HG02678 (cell line): ENCODE measurements around the gene LY9.
A peak's percentile ranks its signal among the peaks of the same experiment; 100 is the strongest.

Source experiments
- ATAC-seq: cut with Tn5 transposase; IDR thresholded peaks from one replicate; pipeline ENCODE4 v1.9.1; 2021; ENCODE audit warnings: mild to moderate bottlenecking, moderate library complexity; ENCODE audit not compliant: unreplicated experiment

LY9 gene

GRCh38 chr1:160795951-160796383, at the start of gene LY9:
Gene LY9 (plus strand): TSS chr1:160796174. CDS start chr1:160796188, 14 bp downstream.
- ATAC-seq, result peak; percentile 82

- ATAC-seq, result no peak
Observed at GRCh38 chr1:160746836-160747500, 49.0 kb upstream of the LY9 start.

GRCh38 chr1:160747717-160748116, 48.3 kb upstream of the LY9 start:
- ATAC-seq, result no peak

GRCh38 chr1:160748181-160748877, 47.6 kb upstream of the LY9 start:
- ATAC-seq, result no peak

- ATAC-seq, result no peak
Observed at GRCh38 chr1:160748878-160749269, 47.1 kb upstream of the LY9 start.

GRCh38 chr1:160750608-160751007, 45.4 kb upstream of the LY9 start:
- ATAC-seq, result no peak

GRCh38 chr1:160752406-160752805, 43.6 kb upstream of the LY9 start:
- ATAC-seq, result no peak

- ATAC-seq, result no peak
Observed at GRCh38 chr1:160752924-160753323, 43.0 kb upstream of the LY9 start.

GRCh38 chr1:160753594-160753993, 42.4 kb upstream of the LY9 start:
- ATAC-seq, result no peak

- no peak for ATAC-seq
Observed at GRCh38 chr1:160755461-160755860, 40.5 kb upstream of the LY9 start.

- no peak for ATAC-seq
Observed at GRCh38 chr1:160755911-160756848, 39.8 kb upstream of the LY9 start.

GRCh38 chr1:160756849-160757201, 39.1 kb upstream of the LY9 start:
- ATAC-seq, result no peak

GRCh38 chr1:160758521-160758920, 37.5 kb upstream of the LY9 start:
- no peak for ATAC-seq

GRCh38 chr1:160759740-160760139, 36.2 kb upstream of the LY9 start:
- no peak for ATAC-seq

GRCh38 chr1:160761046-160761445, 34.9 kb upstream of the LY9 start:
- no peak for ATAC-seq

GRCh38 chr1:160761886-160762285, 34.1 kb upstream of the LY9 start:
- ATAC-seq, result no peak

GRCh38 chr1:160763993-160764392, 32.0 kb upstream of the LY9 start:
- ATAC-seq, result no peak

- peak; percentile 58 for ATAC-seq
Observed at GRCh38 chr1:160767395-160768294, 28.3 kb upstream of the LY9 start.

- peak; percentile 83 for ATAC-seq
Observed at GRCh38 chr1:160768295-160768657, 27.7 kb upstream of the LY9 start.

- no peak for ATAC-seq
Observed at GRCh38 chr1:160772331-160772730, 23.6 kb upstream of the LY9 start.

GRCh38 chr1:160773093-160773492, 22.9 kb upstream of the LY9 start:
- no peak for ATAC-seq
